22Rv1 (cell line): ENCODE measurements around the gene LRRC66.

ENCODE experiments used
- H3K27ac ChIP-seq: fragments of 450-650 bp; 2 replicates; pipeline ENCODE4 v1.5.1; 2017
- CTCF ChIP-seq: fragments of 450-650 bp; IDR thresholded peaks from 2 replicates; pipeline ENCODE4 v1.5.1; 2017; ENCODE audit warnings: mild to moderate bottlenecking
- ZFX ChIP-seq: fragments of 450-650 bp; IDR thresholded peaks from 2 replicates; pipeline ENCODE4 v1.6.1; 2017; ENCODE audit warnings: antibody characterized with exemption, borderline replicate concordance

LRRC66 gene

GRCh38 chr4:52012651-52013050 is 7.5 kb downstream of the LRRC66 start:
- H3K27ac ChIP-seq = no peak overlapping the region
- TF ChIP-seq CTCF (no peak), ZFX (no peak)

- no peak overlapping the region for H3K27ac ChIP-seq
- TF ChIP-seq CTCF = no peak
- TF ChIP-seq ZFX = no peak
Observed at GRCh38 chr4:52010986-52011385, 9.2 kb downstream of the LRRC66 start.

- no peak overlapping the region for H3K27ac ChIP-seq
- no peak for TF ChIP-seq ZFX
- no peak for TF ChIP-seq CTCF
Observed at GRCh38 chr4:52006887-52007286, 13.3 kb downstream of the LRRC66 start.

DNA sequence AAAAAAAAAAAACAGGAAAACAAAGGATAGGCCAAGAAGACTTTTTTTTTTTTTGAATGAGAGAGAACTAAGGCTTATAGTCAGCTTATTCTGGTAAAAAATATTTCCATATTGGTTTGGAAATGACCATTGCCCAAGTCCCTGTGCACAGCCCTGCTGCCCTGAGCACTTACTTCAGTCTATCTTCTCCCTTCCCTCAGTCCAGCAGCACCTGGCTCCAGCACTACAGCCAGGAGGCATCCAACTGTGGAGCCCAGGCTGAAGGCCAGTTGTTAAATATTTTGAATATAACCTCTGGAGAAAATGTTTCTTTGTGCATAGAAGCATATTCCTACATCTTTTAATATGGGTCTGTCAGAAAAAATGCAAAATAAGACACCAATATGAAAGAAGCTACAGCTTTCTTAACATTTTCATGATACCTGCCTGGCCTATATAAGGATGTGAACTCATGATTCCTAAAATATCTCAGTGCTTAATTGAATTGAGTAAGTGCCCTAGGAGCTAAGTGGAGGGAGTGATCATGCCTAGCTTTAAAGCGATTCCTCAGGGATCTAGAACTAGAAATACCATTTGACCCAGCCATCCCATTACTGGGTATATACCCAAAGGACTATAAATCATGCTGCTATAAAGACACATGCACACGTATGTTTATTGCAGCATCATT is 14.4 kb downstream of the LRRC66 start:
- H3K27ac ChIP-seq = no peak overlapping the region
- TF ChIP-seq CTCF = no peak
- TF ChIP-seq ZFX = no peak

DNA sequence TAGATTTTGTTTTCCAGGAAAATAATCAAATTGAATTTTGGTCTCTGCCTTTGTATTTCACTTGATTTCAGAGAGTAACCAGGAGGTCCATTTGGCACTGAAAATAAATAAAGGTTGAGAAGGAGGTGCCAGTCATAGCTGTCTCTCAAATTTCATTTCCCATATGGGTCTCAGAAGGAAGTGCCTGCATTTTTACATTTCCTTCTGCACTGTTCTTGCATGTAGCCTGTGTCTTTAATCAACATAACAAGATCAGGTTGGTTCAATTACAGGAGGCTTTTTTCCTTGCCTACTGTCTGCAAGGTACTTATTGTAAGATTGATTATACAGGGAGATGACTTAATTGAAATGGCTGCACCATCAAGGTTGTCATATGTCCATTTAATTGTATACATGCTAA is 15.7 kb downstream of the LRRC66 start:
- TF ChIP-seq CTCF (no peak), ZFX (no peak)
- H3K27ac ChIP-seq = no peak overlapping the region

GRCh38 chr4:52001616-52002015 is 18.5 kb downstream of the LRRC66 start:
- TF ChIP-seq ZFX (no peak), CTCF (no peak)
- no peak overlapping the region for H3K27ac ChIP-seq

- H3K27ac ChIP-seq = no peak overlapping the region
- TF ChIP-seq CTCF (no peak), ZFX (no peak)
Observed at GRCh38 chr4:51999250-51999649, 20.9 kb downstream of the LRRC66 start.
